NAMALWA (cell line): Measurements from ENCODE around the gene SCYGR2.
"Not testable (repeated sequence)": the region's sequence is repeated elsewhere in the genome, so short reads cannot be mapped to it uniquely, and the experiment has no call there.

Source experiments
- DNase-seq: peaks from one replicate; pipeline ENCODE4 v3.0.0-alpha.2; 2015; ENCODE audit warnings: low spot score

The SCYGR2 gene, protein sequence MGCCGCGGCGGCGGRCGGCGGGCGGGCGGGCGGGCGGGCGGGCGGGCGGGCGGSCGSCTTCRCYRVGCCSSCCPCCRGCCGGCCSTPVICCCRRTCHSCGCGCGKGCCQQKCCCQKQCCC

DNA sequence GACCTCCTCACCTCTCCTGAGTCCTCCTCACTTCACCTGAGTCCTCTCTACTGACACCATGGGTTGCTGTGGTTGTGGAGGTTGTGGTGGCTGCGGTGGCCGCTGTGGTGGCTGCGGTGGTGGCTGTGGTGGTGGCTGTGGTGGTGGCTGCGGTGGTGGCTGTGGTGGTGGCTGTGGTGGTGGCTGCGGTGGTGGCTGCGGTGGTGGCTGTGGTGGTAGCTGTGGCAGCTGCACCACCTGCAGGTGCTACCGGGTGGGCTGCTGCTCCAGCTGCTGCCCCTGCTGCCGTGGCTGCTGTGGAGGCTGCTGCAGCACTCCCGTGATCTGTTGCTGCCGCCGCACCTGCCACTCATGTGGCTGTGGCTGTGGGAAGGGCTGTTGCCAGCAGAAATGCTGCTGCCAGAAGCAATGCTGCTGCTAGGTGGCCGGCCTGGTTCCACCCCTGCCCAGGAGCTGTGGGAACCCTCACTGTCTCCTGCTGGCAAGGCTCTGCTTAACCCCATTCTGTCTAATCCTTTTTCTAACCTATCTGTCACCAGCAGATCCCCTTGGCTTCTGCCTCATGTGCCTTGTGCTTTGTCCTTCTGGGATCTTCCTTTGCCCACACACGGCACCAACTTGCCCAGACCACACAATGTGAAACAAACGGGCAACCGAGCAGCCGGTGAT, at the start of gene SCYGR2:
Gene SCYGR2 (plus strand): TSS at position 59 of the 669 bp plus-strand sequence. CDS start 0 bp downstream, at position 59.
- DNase-seq: not testable (repeated sequence)

DNA sequence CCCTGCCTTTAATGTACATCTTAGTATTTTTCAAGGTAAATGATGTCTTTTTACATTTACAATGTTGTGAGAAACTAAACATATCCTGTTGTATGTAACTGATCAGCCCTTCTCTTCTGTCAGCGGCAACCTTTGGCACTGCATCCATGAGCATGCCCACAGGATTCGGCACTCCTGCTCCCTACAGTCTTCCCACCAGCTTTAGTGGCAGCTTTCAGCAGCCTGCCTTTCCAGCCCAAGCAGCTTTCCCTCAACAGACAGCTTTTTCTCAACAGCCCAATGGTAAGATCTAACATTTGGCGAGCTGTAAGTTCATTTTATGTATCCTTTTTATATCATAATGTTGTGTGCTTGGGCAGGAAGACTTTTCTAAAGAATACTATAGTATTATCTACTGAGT, 46.9 kb upstream of the SCYGR2 start:
- no peak for DNase-seq

DNA sequence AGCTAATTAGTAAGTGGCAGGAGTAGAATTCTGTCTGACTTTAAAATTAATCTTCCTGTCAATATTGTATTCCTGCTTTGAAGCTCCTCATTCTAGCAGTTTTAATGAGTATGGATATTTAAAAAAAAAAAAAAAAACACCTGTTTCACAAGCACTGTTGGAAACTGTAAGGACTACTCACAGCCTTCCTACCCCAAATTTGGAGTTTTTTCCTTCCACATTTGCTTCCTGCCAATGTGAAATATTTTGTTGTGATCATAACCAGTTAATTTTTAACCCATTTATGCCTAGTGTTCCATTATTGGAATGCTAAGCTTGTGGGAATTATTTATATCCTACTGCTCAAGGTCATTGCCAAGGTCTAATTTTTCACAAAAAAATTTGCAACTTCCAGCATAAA, 36.1 kb upstream of the SCYGR2 start:
- no peak for DNase-seq

DNA sequence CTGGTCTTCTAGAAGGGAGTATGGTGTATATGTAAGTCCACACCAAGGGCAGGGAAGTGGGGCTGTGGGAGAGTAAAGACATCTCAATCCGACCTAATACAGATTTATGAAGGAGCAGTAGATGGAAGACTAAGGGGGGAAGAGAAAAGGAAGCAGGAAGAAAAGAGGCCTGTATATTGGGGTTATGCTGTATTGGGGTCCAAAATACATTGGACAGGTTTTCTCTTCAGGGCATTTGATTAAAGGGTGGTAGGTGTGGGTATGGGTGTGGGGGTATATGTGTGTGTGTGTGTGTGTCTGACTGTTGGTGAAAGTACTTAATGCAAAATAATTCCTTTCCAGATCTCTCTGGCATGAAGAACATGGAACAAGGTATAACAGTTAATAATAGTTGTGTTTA, 33.6 kb upstream of the SCYGR2 start:
- DNase-seq: no peak

DNA sequence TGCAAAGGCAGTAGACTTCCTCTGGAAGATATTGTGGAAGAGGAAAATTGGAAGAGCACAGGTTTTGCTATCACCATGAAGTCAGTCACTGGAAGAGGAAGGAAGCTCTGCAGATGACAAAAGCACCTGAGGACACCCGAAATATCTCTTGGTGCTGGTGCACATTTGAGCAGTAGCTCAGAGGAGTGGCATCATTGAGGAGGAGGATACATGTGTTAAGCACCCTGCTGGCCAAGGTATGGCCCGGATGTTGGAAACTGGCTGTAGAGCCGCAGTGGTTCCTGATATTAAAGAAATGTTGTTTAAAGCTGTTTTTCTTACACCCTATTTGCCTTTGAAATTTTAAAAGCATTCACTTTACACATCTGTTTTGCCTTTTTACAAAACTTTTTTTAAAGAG, 32.7 kb upstream of the SCYGR2 start:
- no peak for DNase-seq

DNA sequence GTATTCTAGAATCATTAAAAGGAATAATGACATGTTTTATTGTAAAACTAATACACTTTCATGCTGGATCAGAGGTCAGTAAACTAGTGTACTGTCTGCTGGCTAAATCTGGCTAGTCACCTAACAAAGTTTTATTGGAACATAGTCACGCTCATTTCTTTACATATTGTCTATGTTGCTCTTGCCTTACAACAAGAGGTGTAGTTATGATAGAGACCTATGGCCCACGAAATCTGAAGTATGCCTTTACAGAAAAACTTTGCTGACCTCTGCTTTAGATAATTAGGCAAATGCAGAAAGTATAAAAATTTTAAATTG, 29.9 kb upstream of the SCYGR2 start:
- no peak for DNase-seq

DNA sequence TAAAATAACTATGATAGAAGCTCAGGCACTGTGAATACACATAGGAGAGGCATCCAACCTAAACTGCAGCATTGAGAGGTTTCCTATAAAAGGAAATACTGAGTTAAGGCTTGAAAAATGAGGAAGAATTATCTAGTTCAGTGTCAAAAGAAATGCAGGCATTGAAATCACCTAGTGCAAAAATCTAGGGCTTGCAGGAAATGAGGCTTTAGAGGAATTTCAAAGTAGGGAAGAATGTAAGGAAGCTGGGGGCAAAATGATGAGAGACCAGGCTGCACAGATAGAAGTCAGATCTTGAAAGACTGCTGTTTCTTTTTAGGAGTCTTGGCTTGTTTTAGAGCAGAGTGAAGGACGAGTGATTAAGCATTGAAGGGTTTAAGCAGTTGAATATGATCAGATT, 28.1 kb upstream of the SCYGR2 start:
- no peak for DNase-seq

DNA sequence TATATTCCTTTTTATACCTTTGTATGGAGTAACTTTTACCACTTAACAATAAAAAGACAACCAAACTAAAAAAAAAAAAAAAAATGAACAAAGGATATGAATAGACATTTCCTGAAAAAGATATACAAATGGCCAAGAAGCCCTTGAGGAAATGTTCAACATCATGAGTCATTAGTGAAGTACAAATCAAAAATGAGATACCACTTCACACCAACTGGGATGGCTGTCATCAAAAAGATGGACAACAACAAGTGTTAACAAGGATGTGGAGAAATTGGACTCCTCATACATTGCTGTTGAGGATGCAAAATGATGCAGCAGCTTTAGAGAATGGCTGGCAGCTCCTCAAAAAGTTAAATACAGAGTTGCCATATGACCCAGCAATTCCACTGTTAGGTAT, 22.6 kb upstream of the SCYGR2 start:
- DNase-seq: no peak

DNA sequence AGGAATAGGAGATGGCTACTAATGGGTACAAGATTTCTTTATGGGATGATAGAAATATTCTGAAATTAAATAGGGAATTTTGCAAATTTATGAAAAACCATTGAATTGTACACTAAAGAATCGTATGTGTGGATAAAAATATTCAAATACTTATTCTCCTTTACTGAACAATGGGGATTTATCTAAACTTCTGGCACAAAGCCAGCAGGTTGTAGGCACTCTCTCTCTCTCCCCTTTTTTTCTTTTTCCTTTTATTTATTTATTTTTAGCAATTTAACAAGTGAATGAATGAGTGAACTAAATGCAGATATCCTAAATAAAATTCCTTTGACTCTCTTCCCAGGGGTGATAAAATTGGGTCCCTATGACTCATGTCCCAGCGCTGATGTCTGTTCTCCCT, 21.9 kb upstream of the SCYGR2 start:
- DNase-seq: no peak

DNA sequence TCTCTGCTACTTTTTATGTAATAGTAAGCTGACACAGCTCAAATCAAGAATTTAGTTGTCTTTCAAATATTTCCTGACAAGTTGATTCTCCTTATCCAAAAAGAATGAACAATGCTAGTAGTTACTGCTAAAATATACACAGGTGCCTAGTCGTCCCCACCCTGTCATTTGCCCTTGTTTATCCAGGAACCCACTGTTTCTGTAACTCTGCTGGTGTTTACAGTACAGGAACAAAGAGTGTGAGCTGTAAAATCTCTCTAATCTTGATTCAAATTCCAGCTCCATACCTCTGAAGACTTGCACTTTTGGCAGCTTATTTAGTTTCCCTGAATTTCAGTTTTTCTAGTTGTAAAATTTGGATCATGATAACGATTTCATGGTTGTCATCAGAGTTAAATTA, 21.1 kb upstream of the SCYGR2 start:
- no peak for DNase-seq

DNA sequence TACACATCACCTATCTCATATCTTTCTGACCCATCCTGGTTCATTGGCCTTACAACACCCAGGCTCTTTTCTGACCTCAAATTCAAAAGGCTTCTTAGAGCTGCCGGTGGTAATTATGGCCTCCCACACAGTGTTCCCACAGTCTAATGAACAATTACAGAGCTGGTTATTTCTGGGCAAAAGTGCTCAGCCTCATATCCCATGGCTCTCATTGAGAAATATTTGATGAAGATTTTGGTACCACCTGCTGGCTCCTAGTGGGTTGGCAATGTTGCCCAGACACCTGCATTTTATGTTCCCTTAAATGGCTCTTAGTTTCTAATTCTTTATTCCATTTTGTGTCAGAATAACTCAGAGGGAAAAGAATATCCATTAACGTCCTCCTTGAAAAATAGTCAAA, 20.1 kb upstream of the SCYGR2 start:
- DNase-seq: no peak

DNA sequence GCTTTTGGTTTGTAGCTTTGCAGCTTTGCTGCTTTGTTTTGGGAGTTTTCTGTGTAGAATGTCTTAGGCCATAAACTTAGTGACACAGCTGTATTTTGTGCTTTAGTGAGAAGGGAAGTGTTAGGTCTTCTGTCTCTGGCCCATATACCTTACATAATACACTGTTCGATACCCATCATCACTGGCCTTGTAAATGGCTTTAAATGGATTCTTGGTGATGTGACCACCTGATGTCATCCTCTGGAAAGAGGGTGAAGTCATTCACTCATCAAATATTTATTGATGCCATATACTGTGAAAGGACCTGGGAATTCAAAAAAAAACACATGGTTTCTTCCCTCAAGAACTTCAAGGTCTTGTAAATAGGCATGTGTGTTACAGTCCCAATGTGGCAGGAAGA, 18.9 kb upstream of the SCYGR2 start:
- DNase-seq: no peak

DNA sequence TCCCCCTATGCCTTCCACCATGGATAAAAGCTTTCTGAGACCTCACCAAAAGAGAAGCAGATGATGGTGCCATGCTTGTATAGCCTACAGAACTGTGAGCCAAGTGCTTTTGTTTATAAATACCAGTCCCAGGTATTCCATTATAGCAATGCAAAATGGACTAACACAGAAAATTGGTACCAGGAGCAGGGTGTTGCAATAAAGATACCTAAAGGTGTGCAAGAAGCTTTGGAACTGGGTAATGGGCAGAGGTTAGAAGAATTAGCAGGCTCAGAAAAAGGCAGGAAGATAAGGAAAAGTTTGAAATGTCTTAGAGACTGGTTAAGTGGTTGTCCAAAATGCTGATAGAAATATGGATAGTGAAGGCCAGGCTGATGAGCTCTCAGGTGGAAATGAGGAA, 16.3 kb upstream of the SCYGR2 start:
- no peak for DNase-seq

DNA sequence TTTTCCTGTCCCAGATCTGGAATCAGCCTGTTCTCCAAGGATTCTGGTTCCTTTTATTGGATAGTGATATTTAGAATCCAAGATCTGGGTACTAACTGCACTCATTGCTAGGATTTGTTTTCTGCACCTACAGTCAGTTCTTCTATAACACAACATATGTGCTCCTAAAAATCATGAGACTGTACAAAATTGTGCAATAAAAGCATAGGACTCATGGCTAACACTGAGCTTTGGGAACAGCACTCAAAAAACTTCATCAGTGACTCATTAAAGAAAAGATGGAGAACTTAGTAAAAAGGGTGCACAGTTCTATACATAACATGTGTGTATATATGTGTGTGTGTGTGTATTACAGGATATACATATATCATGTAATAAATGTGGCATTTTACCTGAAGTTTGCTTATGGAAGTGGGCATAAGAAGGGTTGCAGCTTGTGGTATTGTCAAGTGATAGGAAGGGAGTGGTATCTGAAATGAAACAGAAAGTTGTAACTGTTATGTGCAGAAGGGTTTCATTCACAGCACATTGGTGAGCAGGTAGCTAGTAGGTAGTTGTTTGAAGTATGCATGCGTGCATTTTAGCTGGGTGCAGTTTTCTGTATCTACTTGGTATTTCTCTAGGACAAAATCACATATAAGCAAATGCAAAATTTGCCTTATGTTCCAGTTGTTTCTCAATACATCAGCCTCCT, 5.9 kb upstream of the SCYGR2 start:
- DNase-seq: no peak

DNA sequence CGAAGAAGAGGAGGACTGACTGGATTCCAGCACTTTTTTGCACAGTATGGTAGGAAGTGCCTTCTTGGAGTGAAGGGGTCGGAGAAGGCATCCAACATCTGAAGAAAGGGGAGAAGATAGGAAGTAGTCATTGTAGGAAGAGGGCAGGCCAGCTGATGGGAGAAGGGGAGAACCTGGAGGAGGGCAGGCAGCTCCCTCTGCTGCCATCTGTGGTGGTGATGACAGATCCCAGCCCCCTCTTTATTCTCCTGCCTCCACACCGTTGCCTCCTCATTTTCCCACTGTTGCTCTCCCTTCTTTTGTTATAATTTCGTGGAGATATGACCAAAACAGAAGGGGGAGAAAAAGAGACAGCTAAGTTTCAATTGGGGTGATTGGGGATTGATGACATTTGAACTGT, 2.9 kb upstream of the SCYGR2 start:
- DNase-seq: no peak

DNA sequence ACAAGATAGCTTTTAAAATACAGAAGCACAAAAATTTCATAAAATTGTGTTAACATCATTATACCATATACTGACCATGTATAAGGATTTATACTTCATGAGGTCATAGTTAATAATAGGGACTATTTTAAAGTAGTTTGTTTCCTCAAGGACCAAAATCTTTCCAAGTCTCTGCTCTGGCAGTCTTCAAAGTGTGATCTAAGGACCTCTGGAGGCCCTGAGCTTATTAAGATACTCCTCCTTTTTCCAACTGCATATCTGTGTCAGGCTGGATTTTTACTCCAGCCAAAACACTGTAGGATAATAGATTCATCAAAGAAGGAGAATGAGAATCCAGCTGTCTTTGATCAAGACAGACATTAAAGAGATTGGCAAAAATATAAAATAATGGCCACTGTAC, 1.7 kb upstream of the SCYGR2 start:
- DNase-seq: no peak

DNA sequence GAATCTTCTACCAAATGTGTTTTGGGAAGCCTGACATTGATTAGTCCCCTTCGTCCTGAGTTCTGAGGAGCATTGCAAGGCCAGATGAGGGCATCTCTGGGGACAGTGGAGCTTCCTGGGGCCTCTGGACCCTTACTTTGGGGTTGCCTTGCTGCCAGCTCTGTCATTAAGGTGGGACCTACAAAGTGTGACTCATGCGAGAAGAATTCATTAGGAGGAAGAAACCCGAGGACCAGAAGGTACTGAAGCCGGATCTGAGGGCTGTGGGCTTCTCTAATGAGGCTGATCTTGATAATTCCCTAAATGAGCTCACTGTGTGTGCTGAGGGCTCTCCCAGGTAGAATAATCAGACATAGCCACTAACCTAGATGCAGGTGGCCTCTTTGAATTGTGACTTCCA, 695 bp upstream of the SCYGR2 start:
- DNase-seq: no peak

DNA sequence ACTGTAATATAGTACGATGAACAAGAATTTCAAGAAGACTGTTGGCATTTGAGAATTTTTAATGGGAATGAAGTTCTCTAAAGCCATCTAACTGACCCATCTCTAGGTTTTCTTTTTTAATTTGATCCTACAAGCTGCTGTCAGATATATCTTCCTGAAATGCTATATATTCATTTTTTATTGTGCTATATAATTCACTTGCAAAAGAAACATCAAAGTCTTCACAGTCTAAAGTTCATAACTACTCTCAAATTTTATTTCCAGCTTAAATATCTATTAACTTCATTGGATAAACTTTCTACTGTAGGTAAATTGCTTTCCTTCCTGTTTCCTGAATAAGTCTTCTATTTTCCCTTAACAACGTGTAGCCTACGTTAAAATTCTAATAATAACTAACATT, 3.7 kb downstream of the SCYGR2 start:
- no peak for DNase-seq

DNA sequence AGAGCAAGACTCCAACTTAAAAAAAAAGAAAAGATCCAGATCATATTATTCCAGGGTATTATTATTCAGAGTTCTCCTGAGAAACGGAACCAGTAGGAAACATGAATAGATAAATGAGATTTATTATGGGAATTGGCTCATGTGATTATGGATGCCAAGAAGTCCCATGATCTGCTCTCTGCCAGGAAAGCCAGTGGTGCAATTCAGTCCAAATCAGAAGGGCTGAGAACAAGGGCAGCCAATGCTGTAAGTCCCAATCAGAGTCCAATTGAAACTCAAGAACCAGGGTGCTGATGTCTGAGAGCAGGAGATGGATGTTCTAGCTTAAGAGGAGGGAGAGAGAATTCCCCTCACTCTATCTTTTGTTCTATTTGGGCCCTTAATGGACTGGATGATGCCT, 7.8 kb downstream of the SCYGR2 start:
- no peak for DNase-seq

DNA sequence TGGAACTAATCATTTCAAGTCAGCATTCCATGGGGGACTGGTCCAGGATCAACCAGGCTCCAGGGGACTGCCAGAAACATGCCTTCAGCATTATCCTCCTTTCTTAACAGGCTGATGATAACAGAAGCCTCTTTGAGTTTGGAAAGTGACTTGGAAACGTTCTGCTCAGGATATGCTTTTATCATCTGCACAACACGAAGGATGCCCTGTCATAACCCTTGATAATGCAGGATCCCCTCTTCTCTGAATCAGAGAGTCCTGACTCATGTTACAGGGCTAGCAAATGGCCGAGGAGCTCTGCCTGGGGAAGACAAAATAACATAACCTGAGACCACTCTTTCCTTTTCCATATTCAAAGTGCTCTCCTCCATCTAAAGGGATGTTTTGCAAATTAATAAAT, 9.2 kb downstream of the SCYGR2 start:
- no peak for DNase-seq

DNA sequence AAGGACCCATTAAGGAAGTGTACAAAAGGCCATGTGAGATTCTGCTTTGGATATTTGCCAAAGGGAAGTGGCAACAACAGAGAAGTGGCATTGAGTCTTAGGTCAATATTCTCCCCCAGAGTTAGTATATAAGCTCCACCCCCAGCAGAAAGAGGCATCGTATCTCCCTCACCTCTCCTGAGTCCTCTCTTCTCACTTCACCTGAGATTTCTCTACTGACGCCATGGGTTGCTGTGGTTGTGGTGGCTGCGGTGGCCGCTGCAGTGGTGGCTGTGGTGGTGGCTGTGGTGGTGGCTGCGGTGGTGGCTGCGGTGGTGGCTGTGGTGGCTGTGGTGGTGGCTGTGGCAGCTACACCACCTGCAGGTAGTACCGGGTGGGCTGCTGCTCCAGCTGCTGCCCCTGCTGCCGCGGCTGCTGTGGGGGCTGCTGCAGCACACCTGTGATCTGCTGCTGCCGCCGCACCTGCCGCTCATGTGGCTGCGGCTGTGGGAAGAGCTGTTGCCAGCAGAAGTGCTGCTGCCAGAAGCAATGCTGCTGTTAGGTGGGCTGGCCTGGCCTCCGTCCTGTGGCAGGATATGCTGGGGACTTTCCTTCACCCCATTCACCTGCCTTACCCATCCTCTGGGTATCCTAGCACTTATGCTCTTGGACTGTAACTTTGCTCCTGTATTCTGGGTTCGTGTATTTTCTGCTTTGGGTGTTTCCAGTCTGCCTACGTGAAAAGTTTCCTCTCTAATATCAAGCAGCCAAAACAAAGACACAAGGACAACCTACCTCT, 10.1 kb downstream of the SCYGR2 start:
- peak; percentile 46 for DNase-seq

DNA sequence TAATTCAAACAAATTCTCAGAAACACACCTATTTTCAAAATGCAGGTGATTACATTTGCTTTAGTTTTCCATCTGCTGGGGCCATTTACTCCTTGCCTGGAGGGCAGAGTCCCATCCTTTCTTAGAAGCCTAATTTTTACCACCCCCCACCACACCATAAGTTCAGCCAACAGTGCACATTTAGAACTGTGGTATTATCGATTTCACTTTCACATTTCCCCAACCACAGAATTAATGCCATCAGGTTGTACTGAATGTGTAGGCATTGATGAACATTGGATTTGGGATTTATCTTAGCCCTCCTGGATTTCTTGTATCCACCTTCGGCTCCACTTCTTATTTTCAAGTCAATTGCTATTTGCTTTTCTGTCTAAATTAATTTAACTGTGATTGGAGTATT, 11.4 kb downstream of the SCYGR2 start:
- no peak for DNase-seq

DNA sequence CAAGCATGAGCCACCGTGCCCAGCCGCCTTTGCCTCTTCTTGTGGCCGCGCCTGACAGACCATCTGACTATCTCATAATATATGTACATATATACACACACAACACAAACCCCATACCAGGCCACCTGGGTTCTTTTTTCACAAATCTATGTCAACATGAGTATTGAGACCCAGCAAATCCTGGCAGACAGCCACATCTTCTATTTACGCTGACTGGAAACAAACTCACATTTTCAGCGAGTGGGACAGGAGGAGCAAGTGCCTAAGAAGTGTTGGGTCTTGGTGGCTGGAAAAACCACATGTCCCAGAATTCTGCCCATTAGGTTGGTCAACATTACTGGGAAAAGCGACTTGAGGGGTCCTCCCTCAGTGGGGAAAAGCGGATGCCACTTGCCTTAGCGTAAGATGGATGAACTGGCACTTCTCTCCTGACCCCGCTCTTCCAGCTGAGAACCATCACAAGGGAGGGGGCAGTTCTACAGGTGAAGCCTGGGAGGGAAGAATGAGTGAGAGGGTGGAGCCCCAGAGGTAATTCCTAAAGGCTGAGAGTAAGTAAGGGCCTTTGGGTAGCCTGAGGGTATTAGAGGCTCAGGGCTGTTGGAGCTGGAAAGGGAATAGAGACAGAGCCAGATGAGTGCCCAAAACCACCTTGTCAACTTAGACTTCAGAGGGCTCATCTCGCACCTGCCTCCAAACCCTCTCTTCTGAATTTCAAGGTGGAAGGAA, 14.0 kb downstream of the SCYGR2 start:
- DNase-seq: no peak
